Suprapubic skin (tissue), 3 donors: Measurements from ENCODE around the gene MYL7.

Source experiments
- CTCF ChIP-seq, 2 donors: fragments of 200-600 bp in 1 of 2; fragments of 450-650 bp in 1 of 2; sonication (generic) in 1 of 2; IDR thresholded peaks; one replicate each; pipeline ENCODE4 v1.5.1; 2016 to 2019; ENCODE audit warnings: antibody characterized with exemption in 2 of 2, mild to moderate bottlenecking in 1 of 2, moderate library complexity in 1 of 2
- POLR2AphosphoS5 ChIP-seq, 3 donors: sonication (generic); formaldehyde crosslinking; IDR thresholded peaks; one replicate each; pipeline ENCODE4 v1.6.1; 2017; ENCODE audit warnings: antibody characterized with exemption in 3 of 3

GRCh38 chr7:44186736-44187135 lies 45.6 kb upstream of the MYL7 start:
- no peak for TF ChIP-seq CTCF (IDR thresholded peaks at IDR 0.05)
- TF ChIP-seq POLR2AphosphoS5 (IDR thresholded peaks at IDR 0.05): no peak
